GM21825 (cell line): ENCODE data around the gene PDC.
"Not testable (repeated sequence)": the region's sequence is repeated elsewhere in the genome, so short reads cannot be mapped to it uniquely, and the experiment has no call there.

ENCODE experiments used
- ATAC-seq: cut with Tn5 transposase; IDR thresholded peaks from one replicate; pipeline ENCODE4 v1.9.1; 2021; ENCODE audit warnings: mild to moderate bottlenecking, moderate library complexity; ENCODE audit not compliant: unreplicated experiment

The PDC gene

DNA sequence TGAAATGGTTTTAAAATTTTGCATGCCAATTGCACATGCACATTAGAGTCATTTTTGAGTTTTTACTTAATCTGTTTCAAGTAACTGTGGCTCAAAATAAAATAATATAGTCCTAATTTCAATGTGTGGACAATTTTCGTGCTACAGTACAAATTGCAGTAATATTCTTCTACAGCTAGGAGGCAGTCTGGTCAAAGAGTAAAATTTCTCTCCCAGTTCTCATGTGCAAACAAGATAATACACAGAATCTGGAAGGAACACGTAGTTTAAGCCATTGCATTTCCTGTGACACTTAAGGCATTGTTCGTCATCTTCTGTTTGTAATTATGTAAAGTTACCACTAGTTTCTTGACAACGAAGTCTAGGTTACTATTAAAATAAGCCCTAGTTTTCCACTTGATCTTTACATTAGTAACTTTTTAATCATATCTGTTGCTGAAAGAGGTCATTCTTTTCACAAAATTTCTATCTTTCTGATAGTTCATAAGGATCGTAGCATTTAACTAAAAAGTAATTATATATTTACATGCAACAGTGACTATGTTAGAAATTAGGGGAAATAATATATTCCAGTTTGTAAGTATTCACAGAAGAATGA is 56.4 kb downstream of the PDC start:
- no peak for ATAC-seq

DNA sequence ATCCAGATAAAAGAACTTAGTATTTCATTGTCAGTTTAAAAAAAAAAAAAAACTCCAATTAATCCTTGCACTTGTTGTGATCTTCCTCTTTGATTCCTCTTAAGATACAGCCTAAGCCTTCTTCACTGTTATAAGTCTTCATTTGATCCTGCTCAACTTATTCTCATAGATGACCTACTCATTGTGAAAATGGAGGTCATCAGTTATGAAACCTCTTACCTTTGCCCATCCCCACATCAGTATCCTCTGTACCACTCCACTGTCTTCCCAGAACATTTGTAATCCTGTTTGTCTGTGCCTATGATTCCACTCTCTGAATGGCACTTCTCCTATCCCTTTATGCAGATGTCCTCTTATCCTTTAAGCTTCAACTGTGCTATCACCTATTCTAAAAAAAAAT is 57.3 kb downstream of the PDC start:
- no peak for ATAC-seq

DNA sequence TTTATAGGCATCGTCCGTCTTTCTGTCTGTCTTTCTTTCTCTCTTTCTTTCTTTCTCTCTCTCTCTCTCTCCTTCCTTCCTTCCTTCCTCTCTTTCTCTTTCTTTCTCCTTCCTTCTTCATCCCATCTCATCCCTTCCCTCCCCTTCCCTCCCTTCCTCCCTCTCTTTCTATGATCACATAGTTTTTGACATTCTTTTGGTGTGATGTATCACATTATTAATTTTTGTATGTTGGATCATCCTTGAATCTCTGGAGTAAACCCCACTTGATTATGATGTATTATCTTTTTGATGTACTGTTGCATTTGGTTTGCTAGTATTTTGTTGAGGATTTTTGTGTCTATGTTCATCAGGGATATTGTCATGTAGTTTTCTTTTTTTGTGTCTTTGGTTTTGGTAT is 59.5 kb downstream of the PDC start:
- not testable (repeated sequence) for ATAC-seq
